NCI-H1694 treated with DMSO at 0.1 percent for 48 hours (cell line): Measurements from ENCODE around the gene TMEM181.
"Not testable (repeated sequence)": the region's sequence is repeated elsewhere in the genome, so short reads cannot be mapped to it uniquely, and the experiment has no call there.

Experiments
- DNase-seq: peaks from one replicate; lab custom pipeline; 2025; lab: John Stamatoyannopoulos, UW

The TMEM181 gene

GRCh38 chr6:158624684-158625682, 65.1 kb downstream of the TMEM181 start:
- no peak for DNase-seq

GRCh38 chr6:158625881-158626305, 66.0 kb downstream of the TMEM181 start:
- DNase-seq, result no peak

GRCh38 chr6:158626360-158627167, 66.7 kb downstream of the TMEM181 start:
- DNase-seq, result no peak

GRCh38 chr6:158627168-158627939, 67.5 kb downstream of the TMEM181 start:
- DNase-seq, result no peak

DNA sequence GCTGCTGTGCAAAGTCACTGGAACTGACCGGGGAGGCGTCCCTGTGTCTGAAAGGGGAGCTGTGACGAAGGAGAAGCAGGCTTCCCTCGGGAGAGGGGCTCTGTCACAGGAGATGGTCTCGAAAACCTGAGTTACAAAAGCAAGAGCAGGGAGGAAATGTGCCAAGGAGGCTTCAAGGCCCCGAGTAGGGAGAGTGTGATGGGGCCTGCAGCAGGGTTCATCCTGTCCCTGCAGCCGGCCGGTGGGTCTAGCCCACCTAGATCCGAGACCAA, 68.0 kb downstream of the TMEM181 start:
- no peak for DNase-seq

DNA sequence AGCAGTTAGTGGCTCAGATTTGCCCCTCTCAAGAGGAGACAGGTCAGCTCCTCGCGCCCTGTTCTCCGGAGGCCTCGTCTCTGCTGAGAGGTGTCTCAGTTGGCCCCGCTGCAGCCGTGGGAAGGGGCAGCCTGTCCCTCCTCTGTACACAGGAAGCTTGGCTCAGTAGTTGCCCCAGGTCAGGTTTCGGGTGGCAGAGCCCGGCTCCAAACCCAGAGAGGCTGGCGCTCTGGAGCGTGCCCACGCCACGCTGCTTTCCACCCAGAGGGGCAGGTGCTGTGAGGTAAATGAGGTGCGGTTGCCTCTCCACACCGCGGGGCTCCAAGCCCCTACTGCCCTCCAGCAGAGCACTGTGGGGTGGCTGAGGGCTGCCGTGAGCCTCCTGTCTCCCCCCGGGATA, 68.7 kb downstream of the TMEM181 start:
- no peak for DNase-seq

DNA sequence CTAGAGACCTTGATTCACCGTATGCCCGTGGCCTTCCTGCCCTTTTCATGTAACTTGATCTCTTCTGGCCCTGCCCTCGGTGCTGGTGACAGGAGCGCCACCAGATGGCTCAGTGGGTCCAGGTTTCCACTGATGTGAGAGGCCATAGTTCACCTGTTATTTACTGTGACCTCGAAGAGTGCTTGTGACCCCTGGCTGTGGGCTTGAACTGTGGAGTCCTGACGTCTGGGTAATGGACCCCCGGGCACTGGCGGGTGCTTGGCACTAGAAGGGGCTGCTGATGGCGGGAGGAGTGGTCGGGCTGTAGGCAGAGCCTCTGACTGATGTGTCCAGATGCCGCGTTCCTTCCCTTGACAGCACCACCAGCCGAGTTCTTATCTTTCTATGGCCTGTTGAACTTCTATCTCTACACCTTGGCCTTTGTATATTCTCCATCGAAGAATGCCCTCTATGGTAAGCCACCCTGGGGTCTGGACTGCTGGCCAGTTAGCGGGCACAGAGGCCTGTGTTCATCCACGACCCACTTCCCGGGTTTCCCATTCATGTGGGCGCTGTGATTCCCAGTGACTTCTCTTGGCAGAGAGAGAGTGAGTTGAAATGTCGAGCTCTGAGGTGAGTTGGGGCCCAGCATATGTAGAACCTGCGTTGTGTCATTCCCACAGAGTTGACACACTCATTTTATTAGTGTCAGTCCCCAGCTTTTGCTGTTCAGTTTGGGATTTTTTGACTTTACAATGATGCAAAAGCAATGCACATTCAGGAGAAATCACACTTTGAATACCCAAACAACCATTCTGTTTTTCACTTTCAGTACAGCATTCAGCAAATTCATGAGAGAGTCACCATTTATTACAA, 69.7 kb downstream of the TMEM181 start:
- DNase-seq, result no peak

DNA sequence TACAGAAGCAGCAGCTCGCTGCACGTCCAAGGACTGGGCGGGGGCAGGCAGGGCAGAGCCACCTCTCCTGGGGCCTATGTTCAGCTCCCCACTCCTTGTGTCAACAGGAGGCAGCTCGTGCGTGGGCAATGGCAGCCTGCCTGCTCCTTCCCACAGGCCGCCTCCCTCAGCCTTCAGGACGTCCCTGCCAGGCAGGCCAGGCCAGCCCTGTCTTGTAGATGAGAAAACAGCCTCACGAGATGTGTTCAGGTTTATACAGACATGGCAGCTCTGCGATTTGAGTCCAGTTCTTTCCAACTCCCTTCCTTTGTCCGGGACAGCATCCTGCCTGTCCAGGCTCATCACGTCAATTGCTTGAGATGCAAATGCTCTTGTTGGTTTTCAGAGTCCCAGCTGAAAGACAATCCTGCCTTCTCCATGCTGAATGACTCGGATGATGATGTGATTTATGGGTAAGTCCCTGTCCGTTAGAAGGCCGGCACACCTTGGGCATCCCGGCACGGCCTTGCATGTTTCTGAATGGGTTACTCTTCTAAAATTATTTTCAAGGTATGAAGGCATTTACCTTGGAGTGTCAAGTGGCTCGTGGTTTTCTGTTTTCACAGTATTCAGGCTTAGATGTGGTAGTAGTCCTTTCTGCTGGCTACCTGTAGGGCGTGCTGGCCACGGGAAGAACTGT, 71.2 kb downstream of the TMEM181 start:
- no peak for DNase-seq

DNA sequence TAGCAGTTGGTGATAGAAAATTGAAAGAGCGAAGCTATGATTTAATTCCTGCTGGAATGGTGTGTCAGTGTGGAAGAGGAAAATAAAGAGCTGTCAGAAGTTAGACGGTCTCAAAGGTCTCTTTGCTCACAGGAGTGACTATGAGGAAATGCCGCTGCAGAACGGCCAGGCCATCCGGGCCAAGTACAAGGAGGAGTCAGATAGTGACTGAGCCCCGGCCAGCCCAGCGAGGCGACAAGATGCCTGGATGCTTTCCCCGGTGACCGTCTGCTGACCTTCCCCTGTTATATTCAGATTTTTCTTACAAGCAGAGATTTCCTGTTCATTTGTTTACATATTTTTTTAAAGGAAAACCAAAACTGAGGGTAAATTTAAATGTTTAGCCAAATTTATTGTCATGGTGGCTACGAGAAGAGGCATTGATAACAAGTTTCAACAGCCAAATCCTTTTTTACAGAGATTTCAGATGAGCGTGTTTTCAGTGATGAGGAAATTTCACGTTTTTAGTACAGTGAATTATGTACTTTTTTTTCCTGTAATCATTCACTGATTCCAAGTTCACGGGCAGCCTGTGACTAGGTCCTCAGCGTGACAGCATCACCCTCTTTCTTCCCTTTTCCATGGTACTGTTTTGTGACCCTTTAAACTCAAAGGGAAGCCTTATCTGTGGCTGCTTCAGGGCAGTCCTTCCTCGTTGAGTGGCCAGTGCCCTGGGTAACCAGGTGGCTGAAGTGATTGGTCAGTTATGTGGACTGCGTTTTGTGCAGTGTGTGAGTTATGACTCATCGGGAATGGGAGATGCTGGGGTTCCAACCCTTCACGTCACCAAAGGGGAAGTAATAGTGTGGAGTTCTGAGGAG, 72.0 kb downstream of the TMEM181 start:
- DNase-seq, result no peak

GRCh38 chr6:158632538-158633119, 72.7 kb downstream of the TMEM181 start:
- not testable (repeated sequence) for DNase-seq

GRCh38 chr6:158633127-158633526, 73.2 kb downstream of the TMEM181 start:
- DNase-seq, result no peak

- DNase-seq, result no peak
Observed at GRCh38 chr6:158634695-158635426, 75.0 kb downstream of the TMEM181 start.

GRCh38 chr6:158635427-158636073, 75.7 kb downstream of the TMEM181 start:
- no peak for DNase-seq

GRCh38 chr6:158636778-158637177, 76.9 kb downstream of the TMEM181 start:
- DNase-seq, result no peak

- DNase-seq, result no peak
Observed at GRCh38 chr6:158638324-158638854, 78.5 kb downstream of the TMEM181 start.

- no peak for DNase-seq
Observed at GRCh38 chr6:158639056-158639455, 79.2 kb downstream of the TMEM181 start.

- DNase-seq, result no peak
Observed at GRCh38 chr6:158640519-158640918, 80.6 kb downstream of the TMEM181 start.

GRCh38 chr6:158642097-158642601, 82.3 kb downstream of the TMEM181 start:
- DNase-seq, result no peak
